ENCODE measurements around the gene LKAAEAR1. TPM values are rescaled to one million over a fixed set of nuclear protein-coding genes. Genes with fewer than 3 reads are reported as not detected.

LKAAEAR1 gene
- total and polyA plus RNA-seq, 2 of the 13 experiments (the other 11 are each of a cell fraction or from before 2014, with no cell fraction given), result not detected

DNA sequence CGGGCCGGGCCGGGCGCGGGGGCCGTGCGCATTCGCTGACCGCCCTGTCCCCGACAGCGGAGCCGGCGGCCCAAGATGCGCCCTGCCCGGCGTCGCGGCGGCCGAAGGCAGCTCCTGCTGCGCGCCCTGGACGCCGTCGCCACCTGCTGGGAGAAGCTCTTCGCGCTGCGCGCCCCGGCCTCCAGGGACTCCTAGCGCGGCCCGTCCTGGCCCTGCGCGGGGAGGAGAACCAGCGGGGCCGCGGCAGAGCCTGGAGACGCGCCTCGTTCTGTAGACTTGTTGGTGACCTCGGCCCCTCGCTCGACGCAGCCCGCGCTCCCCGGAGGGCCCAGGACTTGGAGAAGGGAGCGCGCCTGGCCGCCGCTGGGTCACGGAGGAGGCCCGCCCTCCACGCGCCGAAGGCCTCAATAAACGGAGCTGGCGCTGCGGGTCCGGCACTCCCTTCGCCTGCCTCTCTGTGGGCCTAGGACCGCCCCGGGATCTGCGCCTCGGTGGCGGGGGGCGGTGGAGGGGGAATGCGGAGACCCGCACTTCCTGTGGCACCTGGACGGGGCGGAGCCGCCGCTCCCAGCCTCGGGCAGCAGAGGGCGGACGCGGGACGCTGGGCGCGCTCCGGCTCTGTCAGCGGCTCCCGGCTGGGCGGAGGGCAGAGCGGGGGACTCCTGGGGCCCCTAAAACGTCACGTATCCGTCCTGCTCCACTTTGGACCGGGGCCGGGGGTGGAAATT, 45.5 kb downstream of the LKAAEAR1 start (continued):
- TF ChIP-seq, protein P1, sequence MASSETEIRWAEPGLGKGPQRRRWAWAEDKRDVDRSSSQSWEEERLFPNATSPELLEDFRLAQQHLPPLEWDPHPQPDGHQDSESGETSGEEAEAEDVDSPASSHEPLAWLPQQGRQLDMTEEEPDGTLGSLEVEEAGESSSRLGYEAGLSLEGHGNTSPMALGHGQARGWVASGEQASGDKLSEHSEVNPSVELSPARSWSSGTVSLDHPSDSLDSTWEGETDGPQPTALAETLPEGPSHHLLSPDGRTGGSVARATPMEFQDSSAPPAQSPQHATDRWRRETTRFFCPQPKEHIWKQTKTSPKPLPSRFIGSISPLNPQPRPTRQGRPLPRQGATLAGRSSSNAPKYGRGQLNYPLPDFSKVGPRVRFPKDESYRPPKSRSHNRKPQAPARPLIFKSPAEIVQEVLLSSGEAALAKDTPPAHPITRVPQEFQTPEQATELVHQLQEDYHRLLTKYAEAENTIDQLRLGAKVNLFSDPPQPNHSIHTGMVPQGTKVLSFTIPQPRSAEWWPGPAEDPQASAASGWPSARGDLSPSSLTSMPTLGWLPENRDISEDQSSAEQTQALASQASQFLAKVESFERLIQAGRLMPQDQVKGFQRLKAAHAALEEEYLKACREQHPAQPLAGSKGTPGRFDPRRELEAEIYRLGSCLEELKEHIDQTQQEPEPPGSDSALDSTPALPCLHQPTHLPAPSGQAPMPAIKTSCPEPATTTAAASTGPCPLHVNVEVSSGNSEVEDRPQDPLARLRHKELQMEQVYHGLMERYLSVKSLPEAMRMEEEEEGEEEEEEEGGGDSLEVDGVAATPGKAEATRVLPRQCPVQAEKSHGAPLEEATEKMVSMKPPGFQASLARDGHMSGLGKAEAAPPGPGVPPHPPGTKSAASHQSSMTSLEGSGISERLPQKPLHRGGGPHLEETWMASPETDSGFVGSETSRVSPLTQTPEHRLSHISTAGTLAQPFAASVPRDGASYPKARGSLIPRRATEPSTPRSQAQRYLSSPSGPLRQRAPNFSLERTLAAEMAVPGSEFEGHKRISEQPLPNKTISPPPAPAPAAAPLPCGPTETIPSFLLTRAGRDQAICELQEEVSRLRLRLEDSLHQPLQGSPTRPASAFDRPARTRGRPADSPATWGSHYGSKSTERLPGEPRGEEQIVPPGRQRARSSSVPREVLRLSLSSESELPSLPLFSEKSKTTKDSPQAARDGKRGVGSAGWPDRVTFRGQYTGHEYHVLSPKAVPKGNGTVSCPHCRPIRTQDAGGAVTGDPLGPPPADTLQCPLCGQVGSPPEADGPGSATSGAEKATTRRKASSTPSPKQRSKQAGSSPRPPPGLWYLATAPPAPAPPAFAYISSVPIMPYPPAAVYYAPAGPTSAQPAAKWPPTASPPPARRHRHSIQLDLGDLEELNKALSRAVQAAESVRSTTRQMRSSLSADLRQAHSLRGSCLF (CRISPR knock-in tag; IDR thresholded peaks at IDR 0.05; ENCODE audit: borderline replicate concordance), result no peak
- TF ChIP-seq, protein P2, sequence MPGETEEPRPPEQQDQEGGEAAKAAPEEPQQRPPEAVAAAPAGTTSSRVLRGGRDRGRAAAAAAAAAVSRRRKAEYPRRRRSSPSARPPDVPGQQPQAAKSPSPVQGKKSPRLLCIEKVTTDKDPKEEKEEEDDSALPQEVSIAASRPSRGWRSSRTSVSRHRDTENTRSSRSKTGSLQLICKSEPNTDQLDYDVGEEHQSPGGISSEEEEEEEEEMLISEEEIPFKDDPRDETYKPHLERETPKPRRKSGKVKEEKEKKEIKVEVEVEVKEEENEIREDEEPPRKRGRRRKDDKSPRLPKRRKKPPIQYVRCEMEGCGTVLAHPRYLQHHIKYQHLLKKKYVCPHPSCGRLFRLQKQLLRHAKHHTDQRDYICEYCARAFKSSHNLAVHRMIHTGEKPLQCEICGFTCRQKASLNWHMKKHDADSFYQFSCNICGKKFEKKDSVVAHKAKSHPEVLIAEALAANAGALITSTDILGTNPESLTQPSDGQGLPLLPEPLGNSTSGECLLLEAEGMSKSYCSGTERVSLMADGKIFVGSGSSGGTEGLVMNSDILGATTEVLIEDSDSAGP (CRISPR knock-in tag; IDR thresholded peaks at IDR 0.05; ENCODE audit: borderline replicate concordance), result no peak
- TF ChIP-seq, protein P3, sequence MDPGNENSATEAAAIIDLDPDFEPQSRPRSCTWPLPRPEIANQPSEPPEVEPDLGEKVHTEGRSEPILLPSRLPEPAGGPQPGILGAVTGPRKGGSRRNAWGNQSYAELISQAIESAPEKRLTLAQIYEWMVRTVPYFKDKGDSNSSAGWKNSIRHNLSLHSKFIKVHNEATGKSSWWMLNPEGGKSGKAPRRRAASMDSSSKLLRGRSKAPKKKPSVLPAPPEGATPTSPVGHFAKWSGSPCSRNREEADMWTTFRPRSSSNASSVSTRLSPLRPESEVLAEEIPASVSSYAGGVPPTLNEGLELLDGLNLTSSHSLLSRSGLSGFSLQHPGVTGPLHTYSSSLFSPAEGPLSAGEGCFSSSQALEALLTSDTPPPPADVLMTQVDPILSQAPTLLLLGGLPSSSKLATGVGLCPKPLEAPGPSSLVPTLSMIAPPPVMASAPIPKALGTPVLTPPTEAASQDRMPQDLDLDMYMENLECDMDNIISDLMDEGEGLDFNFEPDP (CRISPR knock-in tag; conservative IDR thresholded peaks at IDR 0.05), result no peak
- TF ChIP-seq U2AF2 (IDR thresholded peaks at IDR 0.05; ENCODE audit: low read depth, low read length) (no peak), CBX2 (IDR thresholded peaks at IDR 0.05; ENCODE audit: low read depth, low read length) (no peak), CBX2 (CRISPR knock-in tag; IDR thresholded peaks at IDR 0.05; ENCODE audit: low read depth) (no peak), MEIS1 (CRISPR knock-in tag; IDR thresholded peaks at IDR 0.05; ENCODE audit: borderline replicate concordance) (no peak), MIER3 (CRISPR knock-in tag; IDR thresholded peaks at IDR 0.05; ENCODE audit: borderline replicate concordance) (no peak), RBM22 (optimal IDR thresholded peaks at IDR 0.05; ENCODE audit: low read length) (no peak), KLF12 (CRISPR knock-in tag; IDR thresholded peaks at IDR 0.05; ENCODE audit: borderline replicate concordance) (no peak), ZNF790 (CRISPR knock-in tag; IDR thresholded peaks at IDR 0.05; ENCODE audit: borderline replicate concordance) (no peak), ZNF17 (CRISPR knock-in tag; IDR thresholded peaks at IDR 0.05) (no peak), ZNF292 (CRISPR knock-in tag; IDR thresholded peaks at IDR 0.05; ENCODE audit: borderline replicate concordance, low read depth) (no peak)

Measured in HepG2 (cell line).